MM.1S (cell line): ENCODE measurements around the gene SNAI3.

ENCODE experiments used
- DNase-seq: peaks from one replicate; pipeline ENCODE4 v3.0.0-alpha.2; 2015
- H2AFZ ChIP-seq: fragments of 300-600 bp; sonication (generic); 2 replicates; pipeline ENCODE4 v1.6.0; 2016; ENCODE audit warnings: antibody characterized with exemption, low read length
- H3F3A ChIP-seq: fragments of 300-600 bp; sonication (generic); 2 replicates; pipeline ENCODE4 v1.6.1; 2016; ENCODE audit warnings: mild to moderate bottlenecking, antibody characterized with exemption, low read length, moderate library complexity, mixed read lengths; ENCODE audit not compliant: insufficient read depth
- H3K27ac ChIP-seq: fragments of 300-600 bp; sonication (generic); 2 replicates; pipeline ENCODE4 v1.5.1; 2016; ENCODE audit warnings: mild to moderate bottlenecking, low read length
- H3K27me3 ChIP-seq: fragments of 300-600 bp; sonication (generic); replicated peaks from 2 replicates; pipeline ENCODE4 v1.6.0; 2016; ENCODE audit warnings: low read length; ENCODE audit not compliant: insufficient read depth
- H3K36me3 ChIP-seq: fragments of 300-600 bp; sonication (generic); replicated peaks from 2 replicates; pipeline ENCODE4 v1.6.1; 2016; ENCODE audit warnings: mild to moderate bottlenecking, low read length, mixed read lengths; ENCODE audit not compliant: insufficient read depth
- H3K4me1 ChIP-seq: fragments of 300-600 bp; sonication (generic); 2 replicates; pipeline ENCODE4 v1.6.1; 2016; ENCODE audit warnings: low read length, mixed read lengths
- H3K4me2 ChIP-seq: fragments of 300-600 bp; sonication (generic); 2 replicates; pipeline ENCODE4 v1.6.0; 2016; ENCODE audit warnings: low read depth, low read length
- H3K4me3 ChIP-seq: fragments of 300-600 bp; sonication (generic); 2 replicates; pipeline ENCODE4 v1.5.1; 2016; ENCODE audit warnings: low read length, mixed read lengths
- H3K79me2 ChIP-seq: fragments of 300-600 bp; sonication (generic); 2 replicates; pipeline ENCODE4 v1.6.1; 2016; ENCODE audit warnings: mixed run types, low read length, mixed read lengths
- H3K9ac ChIP-seq: fragments of 300-600 bp; sonication (generic); 2 replicates; pipeline ENCODE4 v1.6.1; 2016; ENCODE audit warnings: low read length, mixed read lengths
- H3K9me2 ChIP-seq: fragments of 300-600 bp; sonication (generic); replicated peaks from 2 replicates; pipeline ENCODE4 v1.6.1; 2016; ENCODE audit warnings: mild to moderate bottlenecking, low read length, mixed read lengths; ENCODE audit not compliant: insufficient read depth
- H3K9me3 ChIP-seq: fragments of 300-600 bp; sonication (generic); replicated peaks from 2 replicates; pipeline ENCODE4 v1.6.1; 2016; ENCODE audit warnings: mild to moderate bottlenecking, low read length, mixed read lengths; ENCODE audit not compliant: insufficient read depth
- H4K20me1 ChIP-seq: fragments of 300-600 bp; sonication (generic); 2 replicates; pipeline ENCODE4 v1.6.1; 2016; ENCODE audit warnings: mild to moderate bottlenecking, low read length, moderate library complexity, mixed read lengths; ENCODE audit not compliant: insufficient read depth
- EZH2 ChIP-seq: fragments of 300-600 bp; sonication (generic); optimal IDR thresholded peaks from 2 replicates; pipeline ENCODE3; 2017; ENCODE audit warnings: low read depth, mild to moderate bottlenecking, antibody characterized with exemption, low read length, mixed read lengths
- EZH2phosphoT487 ChIP-seq: fragments of 300-600 bp; sonication (generic); IDR thresholded peaks from 2 replicates; pipeline ENCODE4 v1.6.1; 2018; ENCODE audit warnings: antibody characterized with exemption, low read length
- TF ChIP-seq, protein P1 (sequence below): fragments of 300-600 bp; sonication (generic); IDR thresholded peaks from 2 replicates; pipeline ENCODE4 v1.5.1; 2016; ENCODE audit warnings: antibody characterized with exemption, low read length, mixed read lengths

SNAI3 gene

DNA sequence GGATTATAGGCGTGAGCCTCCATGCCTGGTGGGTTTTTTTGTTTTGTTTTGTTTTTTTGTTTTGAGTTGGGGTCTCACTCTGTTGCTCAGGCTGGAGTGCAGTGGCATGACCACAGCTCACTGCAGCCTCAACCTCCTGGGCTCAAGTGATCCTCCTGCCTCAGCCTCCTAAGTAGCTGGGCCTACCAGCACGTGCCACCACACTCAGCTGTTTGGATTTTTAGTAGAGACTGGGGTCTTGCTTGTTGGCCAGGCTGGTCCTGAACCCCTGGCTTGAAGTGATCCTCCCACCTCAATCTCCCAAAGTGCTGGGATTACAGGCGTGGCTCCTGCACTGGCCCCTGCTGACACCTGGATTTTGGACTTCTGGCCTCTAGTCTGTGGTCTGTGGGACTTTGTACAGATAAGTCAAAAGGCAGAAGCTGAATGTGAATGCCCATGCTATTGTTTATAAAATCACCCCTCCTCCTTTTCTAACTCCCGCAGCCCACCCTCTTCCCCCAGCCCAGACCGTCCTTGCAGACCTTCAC is 5.7 kb downstream of the SNAI3 start:
- Histone ChIP-seq H3K9me3 (no peaks in the 10 kb centered on the region), H3K9me2 (no peaks in the 10 kb centered on the region), H3K9ac (peak overlapping the region; percentile 20; the same call in 1 of the 2 replicates), H2AFZ (no peak overlapping the region), H3K4me3 (no peak overlapping the region), H3K4me1 (peaks cover 23% of the 10 kb centered on the region), H3K36me3 (no peaks in the 10 kb centered on the region), H3F3A (peaks cover 27% of the 10 kb centered on the region), H3K27ac (peak overlapping the region; percentile 94; the same call in 1 of the 2 replicates), H3K79me2 (peaks cover 8% of the 10 kb centered on the region; the same call in 1 of the 2 replicates), H3K27me3 (no peaks in the 10 kb centered on the region), H4K20me1 (no peaks in the 10 kb centered on the region), H3K4me2 (peak overlapping the region; percentile 86)
- TF ChIP-seq EZH2phosphoT487, result no peak
- TF ChIP-seq, protein P1, sequence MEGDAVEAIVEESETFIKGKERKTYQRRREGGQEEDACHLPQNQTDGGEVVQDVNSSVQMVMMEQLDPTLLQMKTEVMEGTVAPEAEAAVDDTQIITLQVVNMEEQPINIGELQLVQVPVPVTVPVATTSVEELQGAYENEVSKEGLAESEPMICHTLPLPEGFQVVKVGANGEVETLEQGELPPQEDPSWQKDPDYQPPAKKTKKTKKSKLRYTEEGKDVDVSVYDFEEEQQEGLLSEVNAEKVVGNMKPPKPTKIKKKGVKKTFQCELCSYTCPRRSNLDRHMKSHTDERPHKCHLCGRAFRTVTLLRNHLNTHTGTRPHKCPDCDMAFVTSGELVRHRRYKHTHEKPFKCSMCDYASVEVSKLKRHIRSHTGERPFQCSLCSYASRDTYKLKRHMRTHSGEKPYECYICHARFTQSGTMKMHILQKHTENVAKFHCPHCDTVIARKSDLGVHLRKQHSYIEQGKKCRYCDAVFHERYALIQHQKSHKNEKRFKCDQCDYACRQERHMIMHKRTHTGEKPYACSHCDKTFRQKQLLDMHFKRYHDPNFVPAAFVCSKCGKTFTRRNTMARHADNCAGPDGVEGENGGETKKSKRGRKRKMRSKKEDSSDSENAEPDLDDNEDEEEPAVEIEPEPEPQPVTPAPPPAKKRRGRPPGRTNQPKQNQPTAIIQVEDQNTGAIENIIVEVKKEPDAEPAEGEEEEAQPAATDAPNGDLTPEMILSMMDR, result no peak
- no peak for TF ChIP-seq EZH2
- DNase-seq, result no peak

DNA sequence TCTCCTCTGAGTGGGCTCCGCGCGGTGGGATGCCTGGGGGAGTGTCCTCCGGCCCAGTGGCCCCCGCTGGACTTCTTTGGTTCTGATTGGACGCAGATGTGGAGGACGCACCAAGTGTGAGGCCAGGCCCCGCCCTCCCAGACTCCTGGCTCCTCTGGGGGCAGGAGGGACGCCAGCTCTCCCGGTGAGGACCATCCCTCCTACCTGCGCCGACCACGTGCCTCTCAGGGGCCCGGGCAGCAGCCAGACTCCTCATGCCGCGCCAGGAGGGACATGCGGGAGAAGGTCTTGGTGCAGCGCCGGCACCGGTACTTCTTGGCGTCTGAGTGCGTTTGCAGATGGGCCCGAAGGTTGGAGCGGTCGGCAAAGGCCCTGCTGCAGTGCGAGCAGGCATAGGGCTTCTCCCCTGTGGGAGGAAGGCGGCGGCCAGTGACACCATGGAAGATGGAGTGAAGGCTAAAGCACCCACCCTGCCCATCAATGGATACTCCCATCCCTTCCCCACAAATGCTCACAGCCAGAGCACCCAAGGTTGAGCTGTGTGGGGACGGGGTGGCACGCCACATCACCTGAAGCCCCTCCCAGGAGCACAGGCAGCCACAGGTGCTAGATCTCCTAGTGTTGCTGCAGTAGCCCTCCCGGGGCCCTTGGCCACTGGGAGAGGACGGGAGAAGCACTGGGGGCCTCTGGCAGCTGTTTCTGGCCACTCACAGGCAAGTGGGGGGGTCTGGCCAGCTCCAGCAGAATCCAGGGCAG is 7.9 kb downstream of the SNAI3 start:
- H3K9me2 ChIP-seq, result no peaks in the 10 kb centered on the region
- H4K20me1 ChIP-seq, result no peaks in the 10 kb centered on the region
- TF ChIP-seq EZH2phosphoT487 (no peak), EZH2 (no peak)
- TF ChIP-seq, protein P1, result no peak
- peaks cover 16% of the 10 kb centered on the region for H3K4me1 ChIP-seq
- H3K4me2 ChIP-seq, result no peak overlapping the region
- no peaks in the 10 kb centered on the region for H3K36me3 ChIP-seq
- no peaks in the 10 kb centered on the region for H3K79me2 ChIP-seq
- H3K27me3 ChIP-seq, result no peaks in the 10 kb centered on the region
- no peak for DNase-seq
- no peak overlapping the region for H3K4me3 ChIP-seq
- H3K9me3 ChIP-seq, result no peaks in the 10 kb centered on the region
- H3F3A ChIP-seq, result peaks cover 17% of the 10 kb centered on the region
- no peak overlapping the region for H3K9ac ChIP-seq
- no peak overlapping the region for H3K27ac ChIP-seq
- H2AFZ ChIP-seq, result no peak overlapping the region

DNA sequence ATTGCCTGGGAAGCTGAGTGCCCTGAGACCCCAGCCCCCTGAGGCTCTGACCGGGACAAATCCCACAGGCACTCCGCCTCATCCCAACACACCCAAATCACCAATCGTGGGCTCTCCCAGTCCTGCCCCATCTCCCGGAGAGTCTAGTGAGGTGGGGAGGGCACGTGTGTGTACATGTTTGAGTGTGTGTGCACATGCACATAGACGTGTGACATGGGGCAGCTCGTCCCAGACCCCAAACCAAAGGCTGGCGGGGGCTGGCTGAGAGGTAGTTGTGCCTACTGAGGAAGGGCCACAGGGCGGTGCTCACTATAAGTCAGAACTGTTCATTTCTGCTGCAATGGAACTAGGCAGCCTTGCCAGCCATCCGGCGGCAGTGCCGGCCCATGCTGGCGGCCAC is 8.6 kb downstream of the SNAI3 start:
- no peaks in the 10 kb centered on the region for H4K20me1 ChIP-seq
- H3K36me3 ChIP-seq, result no peaks in the 10 kb centered on the region
- H3K4me2 ChIP-seq, result no peak overlapping the region
- no peak overlapping the region for H2AFZ ChIP-seq
- DNase-seq, result no peak
- no peaks in the 10 kb centered on the region for H3K79me2 ChIP-seq
- no peaks in the 10 kb centered on the region for H3K9me2 ChIP-seq
- peaks cover 16% of the 10 kb centered on the region for H3K4me1 ChIP-seq
- H3K27me3 ChIP-seq, result no peaks in the 10 kb centered on the region
- no peaks in the 10 kb centered on the region for H3K9me3 ChIP-seq
- peaks cover 17% of the 10 kb centered on the region for H3F3A ChIP-seq
- H3K4me3 ChIP-seq, result no peak overlapping the region
- no peak overlapping the region for H3K27ac ChIP-seq
- TF ChIP-seq, protein P1, result no peak
- no peak for TF ChIP-seq EZH2
- no peak for TF ChIP-seq EZH2phosphoT487
- no peak overlapping the region for H3K9ac ChIP-seq
